Loucy (cell line): ENCODE measurements around the gene DDX42.

Experiments used
- EZH2phosphoT487 ChIP-seq: fragments of 200-600 bp; IDR thresholded peaks from 2 replicates; pipeline ENCODE4 v1.6.1; 2018; ENCODE audit warnings: antibody characterized with exemption, mild to moderate bottlenecking, moderate library complexity, borderline replicate concordance
- TF ChIP-seq, protein P1 (sequence below): fragments of 200-600 bp; sonication (generic); conservative IDR thresholded peaks from 2 replicates; pipeline ENCODE4 v1.5.1; 2014; ENCODE audit warnings: mild to moderate bottlenecking, antibody characterized with exemption, low read length

DNA sequence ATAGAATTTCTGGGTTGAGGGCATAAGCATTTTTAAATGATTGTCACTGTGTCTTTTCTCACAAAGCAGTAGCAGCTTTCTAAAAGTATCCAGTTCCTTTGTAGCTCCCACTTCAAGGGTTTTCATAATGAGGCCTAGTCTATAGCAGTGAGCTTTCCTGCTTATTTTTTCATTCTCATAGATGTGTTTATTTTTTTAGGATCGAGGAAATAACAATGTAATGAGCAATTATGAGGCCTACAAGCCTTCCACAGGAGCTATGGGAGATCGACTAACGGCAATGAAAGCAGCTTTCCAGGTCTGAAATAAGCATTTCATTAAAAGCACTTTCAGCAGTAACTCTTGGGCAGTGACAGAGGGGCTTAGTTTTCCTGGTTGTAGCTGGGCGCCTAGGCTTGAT is 42.7 kb downstream of the DDX42 start:
- TF ChIP-seq, protein P1, sequence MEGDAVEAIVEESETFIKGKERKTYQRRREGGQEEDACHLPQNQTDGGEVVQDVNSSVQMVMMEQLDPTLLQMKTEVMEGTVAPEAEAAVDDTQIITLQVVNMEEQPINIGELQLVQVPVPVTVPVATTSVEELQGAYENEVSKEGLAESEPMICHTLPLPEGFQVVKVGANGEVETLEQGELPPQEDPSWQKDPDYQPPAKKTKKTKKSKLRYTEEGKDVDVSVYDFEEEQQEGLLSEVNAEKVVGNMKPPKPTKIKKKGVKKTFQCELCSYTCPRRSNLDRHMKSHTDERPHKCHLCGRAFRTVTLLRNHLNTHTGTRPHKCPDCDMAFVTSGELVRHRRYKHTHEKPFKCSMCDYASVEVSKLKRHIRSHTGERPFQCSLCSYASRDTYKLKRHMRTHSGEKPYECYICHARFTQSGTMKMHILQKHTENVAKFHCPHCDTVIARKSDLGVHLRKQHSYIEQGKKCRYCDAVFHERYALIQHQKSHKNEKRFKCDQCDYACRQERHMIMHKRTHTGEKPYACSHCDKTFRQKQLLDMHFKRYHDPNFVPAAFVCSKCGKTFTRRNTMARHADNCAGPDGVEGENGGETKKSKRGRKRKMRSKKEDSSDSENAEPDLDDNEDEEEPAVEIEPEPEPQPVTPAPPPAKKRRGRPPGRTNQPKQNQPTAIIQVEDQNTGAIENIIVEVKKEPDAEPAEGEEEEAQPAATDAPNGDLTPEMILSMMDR, result no peak
- no peak for TF ChIP-seq EZH2phosphoT487
